Astrocyte (in vitro differentiated cells and primary cell): Measurements from ENCODE around the gene EMID1.
"Not testable (repeated sequence)": the region's sequence is repeated elsewhere in the genome, so short reads cannot be mapped to it uniquely, and the experiment has no call there.

Experiments used
- CTCF ChIP-seq: IDR thresholded peaks from 2 replicates; pipeline ENCODE4 v1.5.1; 2011; ENCODE audit warnings: low read depth, mild to moderate bottlenecking, inconsistent platforms, low read length, moderate library complexity; ENCODE audit not compliant: insufficient read depth
- EZH2 ChIP-seq: IDR thresholded peaks from 2 replicates; pipeline ENCODE4 v1.6.1; 2012; ENCODE audit warnings: mild to moderate bottlenecking, low read length, inconsistent platforms; ENCODE audit not compliant: insufficient read depth

GRCh38 chr22:29240481-29240880 is 34.8 kb downstream of the EMID1 start:
- not testable (repeated sequence) for TF ChIP-seq CTCF, EZH2
